GM12878 (cell line): ENCODE results near the gene ARMC9. TPM values are rescaled to one million over a fixed set of nuclear protein-coding genes. Genes with fewer than 3 reads are reported as not detected.

Experiments
- ATAC-seq: fragments of 200-7000 bp; cut with Tn5 transposase; 3 replicates; pipeline ENCODE4 v1.9.1; 2020; ENCODE audit warnings: mild to moderate bottlenecking, moderate library complexity
- BruUV-seq: library from RNA; stranded (reverse); fragments of 400-500 nt; replicated peaks from 2 replicates; lab custom pipeline; 2021; lab: Mats Ljungman, UMichigan
- CTCF ChIA-PET: fragments of 300-600 bp; sonication (Branson Sonifier 250); formaldehyde crosslinking; extraction: SDS; loops from one replicate; lab custom pipeline; 2021; ENCODE audit warnings: inconsistent platforms; lab: Yijun Ruan, JAX
- POLR2A ChIA-PET: fragments of 350-600 bp; formaldehyde crosslinking; extraction: SDS; loops from one replicate; lab custom pipeline; 2021; ENCODE audit warnings: inconsistent platforms; lab: Charles Lee
- RAD21 ChIA-PET: fragments of 300-600 bp; sonication (Branson Sonifier 250); formaldehyde crosslinking; loops from one replicate; lab custom pipeline; 2023; ENCODE audit warnings: antibody characterized with exemption; ENCODE audit not compliant: unreplicated experiment; lab: Charles Lee
- SMC1A ChIA-PET: fragments of 300-600 bp; sonication (Branson Sonifier 250); formaldehyde crosslinking; loops from one replicate; lab custom pipeline; 2023; ENCODE audit not compliant: unreplicated experiment, uncharacterized antibody; lab: Charles Lee
- DNase-seq: peaks from one replicate; pipeline ENCODE4 v3.0.0-alpha.2; 2011; ENCODE audit warnings: low read depth, low spot score
- FAIRE-seq: peaks from 3 replicates; lab custom pipeline; 2011; peaks lifted over from hg19 to GRCh38; lab: Jason Lieb, UNC
- H2AFZ ChIP-seq: 2 replicates; pipeline ENCODE4 v1.6.0; 2011; ENCODE audit warnings: low read depth, low read length, control low read depth; ENCODE audit not compliant: control insufficient read depth
- H3K27ac ChIP-seq: 2 replicates; pipeline ENCODE4 v1.5.1; 2011; ENCODE audit warnings: control low read depth; ENCODE audit not compliant: control insufficient read depth, insufficient read depth
- H3K27me3 ChIP-seq, 2 experiments: replicated peaks in 1 of 2; 2 replicates each; pipeline versions ENCODE4 v1.6.0 to v1.6.1; 2011; ENCODE audit warnings: low read length in 1 of 2; ENCODE audit not compliant: control insufficient read depth in 2 of 2, insufficient read depth in 2 of 2
- H3K36me3 ChIP-seq, 2 experiments: 2 replicates each; pipeline ENCODE4 v1.5.1; 2011; ENCODE audit warnings: low read length in 1 of 2; ENCODE audit not compliant: control insufficient read depth in 2 of 2, insufficient read depth in 2 of 2
- H3K4me1 ChIP-seq: 2 replicates; pipeline ENCODE4 v1.6.1; 2011; ENCODE audit warnings: mild to moderate bottlenecking, low read length, moderate library complexity, mixed read lengths; ENCODE audit not compliant: control insufficient read depth, insufficient read depth
- H3K4me2 ChIP-seq: 2 replicates; pipeline ENCODE4 v1.6.0; 2011; ENCODE audit warnings: control low read depth; ENCODE audit not compliant: control insufficient read depth, insufficient read depth
- H3K4me3 ChIP-seq: fragments of 200-600 bp; sonication (generic); 2 replicates; pipeline ENCODE4 v1.5.1; 2016
- H3K79me2 ChIP-seq: 2 replicates; pipeline ENCODE4 v1.6.0; 2011; ENCODE audit warnings: low read length; ENCODE audit not compliant: control insufficient read depth, insufficient read depth
- H3K9ac ChIP-seq: 2 replicates; pipeline ENCODE4 v1.8.0; 2011; ENCODE audit warnings: low read length, control low read depth, mixed read lengths; ENCODE audit not compliant: control insufficient read depth, insufficient read depth
- H3K9me3 ChIP-seq: replicated peaks from 3 replicates; pipeline ENCODE4 v1.5.1; 2011; ENCODE audit warnings: mild to moderate bottlenecking, low read length; ENCODE audit not compliant: control insufficient read depth, insufficient read depth
- H4K20me1 ChIP-seq: 2 replicates; pipeline ENCODE4 v1.6.0; 2011; ENCODE audit not compliant: control insufficient read depth, insufficient read depth
- BRCA1 ChIP-seq: IDR thresholded peaks from 2 replicates; pipeline ENCODE4 v1.6.1; 2011; ENCODE audit warnings: low read depth, low read length, improper control_type of control experiment
- CBFB ChIP-seq: IDR thresholded peaks from 2 replicates; pipeline ENCODE4 v1.6.1; 2016; ENCODE audit warnings: antibody characterized with exemption, low read depth
- FOXM1 ChIP-seq: IDR thresholded peaks from 2 replicates; pipeline ENCODE4 v1.6.1; 2012; ENCODE audit warnings: low read depth, mild to moderate bottlenecking, inconsistent platforms, low read length, moderate library complexity
- GABPA ChIP-seq: IDR thresholded peaks from 2 replicates; pipeline ENCODE4 v1.6.1; 2014; ENCODE audit warnings: antibody characterized with exemption, low read depth, mild to moderate bottlenecking, inconsistent platforms
- HCFC1 ChIP-seq: fragments of 150-350 bp; IDR thresholded peaks from 2 replicates; pipeline ENCODE4 v1.6.1; 2014; ENCODE audit warnings: low read length
- JUNB ChIP-seq: IDR thresholded peaks from 2 replicates; pipeline ENCODE4 v1.6.1; 2016; ENCODE audit warnings: antibody characterized with exemption, mild to moderate bottlenecking
- NFXL1 ChIP-seq: fragments of 450-650 bp; IDR thresholded peaks from 2 replicates; pipeline ENCODE4 v1.6.1; 2017; ENCODE audit warnings: antibody characterized with exemption, mild to moderate bottlenecking, borderline replicate concordance
- NKRF ChIP-seq: fragments of 450-650 bp; conservative IDR thresholded peaks from 2 replicates; pipeline ENCODE4 v1.6.1; 2017; ENCODE audit warnings: mild to moderate bottlenecking, moderate library complexity
- SREBF1 ChIP-seq: IDR thresholded peaks from 2 replicates; pipeline ENCODE4 v1.6.1; 2012; ENCODE audit warnings: mild to moderate bottlenecking, low read length
- ZNF384 ChIP-seq: IDR thresholded peaks from 2 replicates; pipeline ENCODE4 v1.6.1; 2012; ENCODE audit warnings: low read depth, mild to moderate bottlenecking, low read length, improper control_type of control experiment, borderline replicate concordance
- WGBS: methylation state at CpG from one replicate; pipeline ENCODE4 v1.1.6; 2016; ENCODE audit warnings: low lambda C conversion rate; ENCODE audit not compliant: insufficient replicate concordance, insufficient coverage; ENCODE audit errors: missing lambda C conversion rate; 5-methylcytosine and 5-hydroxymethylcytosine counted together
- in situ Hi-C: fragments of 300-500 bp; cut with MboI; formaldehyde crosslinking; loops from 9 replicates; pipeline ENCODE4 v1.14.3; 2018; ENCODE audit warnings: mixed read lengths
- intact Hi-C: fragments of 100-400 bp; cut with micrococcal nuclease; formaldehyde crosslinking; loops from one replicate; pipeline ENCODE4 v1.14.2; 2022; ENCODE audit not compliant: unreplicated experiment
- polyA plus RNA-seq, 11 experiments: library from polyadenylated mRNA; depleted of rRNA in 4 of 11; unstranded in 6 of 11; stranded (reverse) in 5 of 11; fragments of >200 nt; fragmentation: Nextera tagmentation in 4 of 11; fragmentation: Illumina TruSeq in 1 of 11; extraction: Ambion mirVana in 4 of 11; extraction: Trizol in 1 of 11; gene quantifications; 1 replicate in 1 of 11; 2 replicates in 10 of 11; pipeline versions ENCODE4 v1.2.1 to v1.2.3, GENCODE V29; 2011 to 2016; ENCODE audit warnings: inconsistent platforms in 2 of 11, missing spikeins in 2 of 11, low read depth in 1 of 11
- total RNA-seq, 4 experiments: library from RNA; depleted of rRNA in 3 of 4; stranded (reverse); fragments of >200 nt in 3 of 4; fragmentation: Illumina TruSeq in 1 of 4; extraction: Trizol in 1 of 4; gene quantifications; 2 replicates each; pipeline versions ENCODE4 v1.2.1 to v1.2.3, GENCODE V29; 2013 to 2021

Gene ARMC9
- total and polyA plus RNA-seq, 10 of the 15 experiments (the other 5 are each of a cell fraction or from before 2014, with no cell fraction given) = 3.8 to 21.8 (median 10.4) TPM

- 73% methylated on average over 7 of the region's 7 CpGs for WGBS
- POLR2A ChIA-PET = no interaction called here
- H3K79me2 ChIP-seq = no peaks in the 10 kb centered on the region
- SMC1A ChIA-PET = no interaction called here
- ATAC-seq = no peak
- no peaks in the 10 kb centered on the region for H3K9me3 ChIP-seq
- H3K27ac ChIP-seq = no peak overlapping the region
- no peaks in the 10 kb centered on the region for H3K4me1 ChIP-seq
- H3K36me3 ChIP-seq = peaks cover 0 to 4% of the 10 kb centered on the region in 2 experiments; a peak in 2 of 4 replicates
- no peaks in the 10 kb centered on the region for H4K20me1 ChIP-seq
- BruUV-seq = no TSS peak
- no peak for DNase-seq
- TF ChIP-seq FOXM1 = no peak
- no peak for TF ChIP-seq SREBF1
- no peak for TF ChIP-seq NFXL1
- no peak for TF ChIP-seq JUNB
- no peak for TF ChIP-seq CBFB
- no peak for TF ChIP-seq HCFC1
- no peak for TF ChIP-seq ZNF384
- TF ChIP-seq NKRF = no peak
- no peak for TF ChIP-seq GABPA
- TF ChIP-seq BRCA1 = no peak
- no peaks in the 10 kb centered on the region for H3K27me3 ChIP-seq
- H2AFZ ChIP-seq = no peak overlapping the region
- H3K9ac ChIP-seq = no peak overlapping the region
- no peak overlapping the region for H3K4me2 ChIP-seq
- RAD21 ChIA-PET = no interaction called here
- in situ Hi-C loops (no loop called here), intact Hi-C loops (no loop called here)
- H3K4me3 ChIP-seq = no peak overlapping the region
- FAIRE-seq = no peak
- CTCF ChIA-PET = interaction anchor here (0.6 kb wide), 1 partner anchor 75 kb away, joined by 4 read pairs; no protein-coding TSS in a partner anchor
These were observed 133.1 kb downstream of the ARMC9 start for GRCh38 chr2:231331533-231331932.
